ES-I3 (cell line): ENCODE data around the gene AKNA.

Source experiments
- H3K36me3 ChIP-seq: 2 replicates; pipeline ENCODE4 v1.6.1; 2013; ENCODE audit warnings: mild to moderate bottlenecking, low read length, control low read depth, moderate library complexity; ENCODE audit not compliant: insufficient read depth
- H3K4me1 ChIP-seq: 2 replicates; pipeline ENCODE4 v1.6.1; 2013; ENCODE audit warnings: mild to moderate bottlenecking, control low read depth, low read length; ENCODE audit not compliant: insufficient read depth
- H3K9ac ChIP-seq: 2 replicates; pipeline ENCODE4 v1.6.1; 2013; ENCODE audit warnings: low read depth, mild to moderate bottlenecking, low read length, moderate library complexity
- H3K9me3 ChIP-seq: 2 replicates; pipeline ENCODE4 v1.6.1; 2013; ENCODE audit warnings: mild to moderate bottlenecking, low read length, moderate library complexity; ENCODE audit not compliant: control insufficient read depth, insufficient read depth

The AKNA gene

DNA sequence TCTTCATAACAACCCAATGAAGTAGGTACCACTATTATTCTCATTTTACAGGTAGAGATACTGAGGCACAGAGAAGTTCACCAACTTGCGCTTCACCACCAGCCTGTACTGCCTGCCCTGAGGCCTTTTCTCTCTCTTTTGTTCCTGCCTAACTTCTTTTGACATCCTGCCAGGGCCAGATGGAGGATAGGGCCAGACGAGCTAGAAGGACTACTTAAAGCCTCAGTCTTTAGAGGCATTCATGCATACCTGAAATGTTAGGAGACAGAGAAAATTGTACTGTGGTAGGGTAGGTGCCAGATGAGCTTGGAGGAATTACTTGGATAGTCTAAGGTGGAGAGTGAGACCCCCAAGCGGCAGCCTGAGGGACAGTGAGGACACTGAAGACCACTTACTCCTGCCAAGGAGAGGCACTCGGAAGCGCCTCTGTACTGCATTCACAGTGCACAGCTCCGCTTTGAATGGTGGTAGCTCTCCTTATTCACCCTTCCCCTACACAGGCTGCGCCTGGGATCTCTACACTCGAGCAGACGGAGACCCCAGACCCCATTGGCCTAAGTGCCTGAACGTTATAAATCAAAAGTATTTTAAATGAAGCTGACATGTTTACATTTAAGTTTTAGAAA lies 71.1 kb downstream of the AKNA start:
- Histone ChIP-seq H3K9me3 (no peaks in the 10 kb centered on the region), H3K4me1 (peaks cover 5% of the 10 kb centered on the region; the same call in 1 of the 2 replicates), H3K9ac (no peak overlapping the region), H3K36me3 (no peaks in the 10 kb centered on the region)

DNA sequence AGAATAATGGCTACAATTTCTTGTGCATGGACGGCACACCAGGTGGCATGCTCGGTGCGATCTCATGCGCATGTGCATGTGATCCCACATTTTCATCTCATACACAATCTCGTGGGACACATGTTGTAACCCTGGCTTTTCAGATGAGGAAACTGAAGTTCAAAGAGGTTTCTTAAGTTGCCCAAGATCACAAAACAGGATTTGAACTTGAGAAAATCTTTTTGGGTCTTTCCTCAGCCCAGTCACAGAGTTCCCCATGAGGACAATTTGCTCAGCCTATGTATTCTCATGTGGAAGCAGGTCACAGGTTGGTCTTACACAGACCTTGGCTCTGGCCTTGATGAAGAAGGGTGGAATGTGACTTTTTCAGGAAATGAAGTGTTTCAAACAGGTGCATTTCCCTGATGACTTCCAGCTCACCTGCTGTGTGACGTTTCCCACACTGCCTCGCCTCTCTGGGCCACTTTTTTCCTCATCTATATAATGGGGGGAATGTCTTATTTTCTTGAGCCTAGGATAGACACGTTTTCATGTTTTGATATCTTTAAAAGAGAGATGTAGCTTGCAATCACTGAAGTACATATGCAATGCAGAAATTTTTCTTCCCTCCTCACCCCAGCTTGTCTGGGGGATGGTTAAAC lies 71.9 kb downstream of the AKNA start:
- H3K9me3 ChIP-seq: no peaks in the 10 kb centered on the region
- H3K36me3 ChIP-seq: no peaks in the 10 kb centered on the region
- peaks cover 5% of the 10 kb centered on the region; the same call in 1 of the 2 replicates for H3K4me1 ChIP-seq
- H3K9ac ChIP-seq: no peak overlapping the region

DNA sequence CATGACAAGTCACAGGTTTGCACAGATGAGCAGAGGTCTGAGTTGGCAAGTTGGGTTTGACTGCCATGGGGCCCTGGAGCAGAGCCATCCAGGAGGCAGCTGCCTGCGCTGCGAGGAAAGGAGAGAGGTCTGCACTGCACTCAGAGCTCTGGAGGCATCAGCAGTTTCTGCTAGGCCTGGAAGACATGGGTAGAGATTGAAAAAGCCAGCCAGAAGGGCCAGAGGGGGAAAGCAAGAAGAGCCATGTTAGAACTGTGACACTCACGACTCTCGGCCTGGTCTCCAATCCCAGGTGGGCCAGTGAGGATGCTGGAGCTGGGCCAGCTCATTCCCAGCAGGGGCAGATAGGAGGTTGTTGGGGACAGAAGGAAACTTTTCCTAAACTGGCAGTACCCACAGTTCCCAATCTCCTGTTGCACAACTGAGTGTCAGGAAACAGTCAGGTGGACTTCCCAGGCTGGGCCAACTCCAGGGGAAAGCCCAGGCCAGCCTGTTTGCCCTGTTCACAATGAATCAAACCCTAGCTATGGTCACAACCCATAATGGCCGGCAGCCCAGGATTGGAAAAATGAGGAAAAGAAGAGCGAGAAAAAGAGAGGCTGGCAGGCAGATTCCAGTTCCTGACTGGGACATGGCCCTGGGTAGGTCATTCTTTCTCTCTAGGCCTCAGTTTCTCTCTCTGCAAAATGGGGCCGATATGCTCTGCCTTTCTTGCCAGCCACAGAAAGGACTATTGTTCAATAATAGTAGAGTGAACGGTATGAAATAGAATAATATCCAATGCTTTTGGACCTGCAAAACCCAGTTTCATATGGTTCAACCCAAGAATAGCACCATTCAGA lies 72.7 kb downstream of the AKNA start:
- Histone ChIP-seq H3K9me3 (no peaks in the 10 kb centered on the region), H3K9ac (no peak overlapping the region), H3K36me3 (no peaks in the 10 kb centered on the region)

DNA sequence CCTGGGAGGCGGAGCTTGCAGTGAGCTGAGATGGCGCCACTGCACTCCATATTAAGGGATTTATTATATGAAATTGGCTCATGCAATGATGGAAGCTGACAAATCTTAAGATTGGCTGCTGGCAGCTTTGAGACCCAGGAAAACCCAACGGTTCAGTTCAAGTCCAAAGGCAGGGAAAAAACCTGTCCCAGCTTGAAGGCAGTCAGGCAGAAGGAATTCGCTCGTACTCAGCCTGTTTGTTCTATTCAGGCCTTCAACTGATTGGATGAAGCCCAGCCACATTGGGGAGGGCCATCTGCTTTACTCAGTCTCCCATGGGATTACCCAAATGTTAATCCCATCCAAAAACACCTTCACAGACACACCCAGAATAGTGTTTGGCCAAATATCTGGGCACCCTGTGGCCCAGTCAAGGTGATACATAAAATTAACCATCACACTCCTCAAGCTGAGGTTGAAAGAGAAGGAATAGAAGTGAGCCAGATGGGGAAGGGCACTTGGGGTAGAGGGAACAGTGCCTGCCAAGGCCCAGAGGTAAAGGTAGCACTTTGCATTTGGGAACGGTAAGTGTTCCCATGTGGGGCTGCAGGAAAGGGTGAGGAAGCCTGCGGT lies 73.4 kb downstream of the AKNA start:
- Histone ChIP-seq H3K4me1 (peaks cover 5% of the 10 kb centered on the region; the same call in 1 of the 2 replicates), H3K9me3 (no peaks in the 10 kb centered on the region), H3K36me3 (no peaks in the 10 kb centered on the region), H3K9ac (no peak overlapping the region)

More for the DNA sequence above, 72.7 kb downstream of the AKNA start:
- peaks cover 5% of the 10 kb centered on the region; the same call in 1 of the 2 replicates for H3K4me1 ChIP-seq

DNA sequence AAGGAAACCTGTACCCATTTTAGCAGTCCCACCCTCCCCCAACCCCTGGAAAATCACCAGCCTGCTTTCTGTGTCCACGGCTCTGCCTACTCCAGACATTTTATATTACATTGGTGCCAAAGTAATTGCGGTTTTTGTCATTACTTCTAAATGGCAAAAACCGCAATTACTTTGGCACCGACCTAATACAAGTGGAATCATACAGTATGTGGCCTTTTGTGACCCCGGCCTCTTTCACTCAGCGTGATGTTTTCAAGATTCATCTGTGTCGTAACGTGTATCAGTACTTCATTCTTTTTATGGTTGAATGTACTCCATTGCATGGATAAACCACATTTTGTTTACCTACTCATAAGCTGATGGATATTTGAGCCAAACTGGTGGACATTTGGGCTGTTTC lies 74.6 kb downstream of the AKNA start:
- Histone ChIP-seq H3K9ac (no peak overlapping the region), H3K9me3 (no peaks in the 10 kb centered on the region), H3K4me1 (peaks cover 5% of the 10 kb centered on the region; the same call in 1 of the 2 replicates), H3K36me3 (no peaks in the 10 kb centered on the region)

DNA sequence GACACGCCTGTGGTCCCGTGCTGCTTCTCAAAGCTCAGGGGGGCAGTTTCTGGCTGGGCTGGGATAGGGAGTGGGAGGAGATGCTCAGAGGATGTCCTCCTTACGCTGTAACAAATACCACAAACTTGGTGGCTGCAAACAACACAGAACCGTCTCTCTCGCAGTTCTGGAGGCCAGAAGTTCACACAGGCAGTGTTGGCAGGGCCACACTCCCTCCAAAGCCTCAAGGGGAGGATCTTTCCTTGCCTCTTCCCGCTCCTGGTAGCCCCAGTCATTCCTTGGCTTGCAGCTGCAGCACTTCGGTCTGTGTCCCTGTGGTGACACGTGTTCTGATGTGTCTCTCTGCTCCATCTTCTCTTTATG lies 75.3 kb downstream of the AKNA start:
- H3K4me1 ChIP-seq: peaks cover 5% of the 10 kb centered on the region; the same call in 1 of the 2 replicates
- no peaks in the 10 kb centered on the region for H3K36me3 ChIP-seq
- no peak overlapping the region for H3K9ac ChIP-seq
- no peaks in the 10 kb centered on the region for H3K9me3 ChIP-seq

DNA sequence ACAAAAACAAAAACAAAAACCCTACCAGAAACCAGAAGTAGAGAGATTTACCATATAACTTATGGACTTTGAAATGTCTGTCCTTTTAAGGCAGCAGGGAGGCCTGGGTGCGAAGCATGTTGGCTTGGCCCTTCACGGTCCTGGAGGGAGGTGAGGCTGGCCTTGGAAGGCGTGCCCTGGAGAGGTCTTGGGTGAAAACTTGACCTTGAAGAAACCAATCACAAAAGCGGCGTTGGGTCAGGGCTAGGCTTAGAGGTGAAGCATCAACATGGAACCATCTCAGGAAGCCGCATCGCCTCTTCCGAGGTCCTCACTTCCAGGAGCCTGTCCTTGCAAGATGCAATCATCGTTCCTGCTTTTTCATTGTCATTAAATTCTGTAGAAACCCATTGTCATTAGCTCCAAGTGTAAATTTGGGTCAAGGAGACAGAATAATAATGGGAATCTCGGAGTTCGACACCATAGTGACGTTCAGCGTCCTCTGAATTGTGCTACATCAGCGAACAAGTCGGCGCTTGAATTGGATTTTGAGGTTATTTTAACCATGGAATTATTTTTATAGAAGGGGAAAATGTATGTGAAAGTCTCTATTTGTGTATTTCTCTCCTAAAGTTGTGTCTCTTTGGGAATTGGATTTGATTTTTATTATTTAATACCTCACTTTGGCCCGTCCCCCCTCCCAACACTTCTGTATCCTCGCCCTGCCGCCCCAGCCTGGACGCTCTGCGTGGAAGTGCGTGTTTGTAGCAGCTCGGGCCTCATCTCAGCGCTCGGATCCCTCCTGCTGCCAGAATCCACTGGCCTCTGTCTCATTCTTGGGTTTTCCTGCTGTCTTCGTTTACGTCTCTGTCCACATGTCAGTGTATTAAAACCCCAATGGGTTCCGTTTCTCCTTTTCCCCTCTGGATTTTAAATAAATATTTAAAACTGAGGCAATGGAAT lies 75.9 kb downstream of the AKNA start:
- Histone ChIP-seq H3K4me1 (peaks cover 4% of the 10 kb centered on the region; the same call in 1 of the 2 replicates), H3K36me3 (no peaks in the 10 kb centered on the region), H3K9ac (no peak overlapping the region), H3K9me3 (no peaks in the 10 kb centered on the region)

DNA sequence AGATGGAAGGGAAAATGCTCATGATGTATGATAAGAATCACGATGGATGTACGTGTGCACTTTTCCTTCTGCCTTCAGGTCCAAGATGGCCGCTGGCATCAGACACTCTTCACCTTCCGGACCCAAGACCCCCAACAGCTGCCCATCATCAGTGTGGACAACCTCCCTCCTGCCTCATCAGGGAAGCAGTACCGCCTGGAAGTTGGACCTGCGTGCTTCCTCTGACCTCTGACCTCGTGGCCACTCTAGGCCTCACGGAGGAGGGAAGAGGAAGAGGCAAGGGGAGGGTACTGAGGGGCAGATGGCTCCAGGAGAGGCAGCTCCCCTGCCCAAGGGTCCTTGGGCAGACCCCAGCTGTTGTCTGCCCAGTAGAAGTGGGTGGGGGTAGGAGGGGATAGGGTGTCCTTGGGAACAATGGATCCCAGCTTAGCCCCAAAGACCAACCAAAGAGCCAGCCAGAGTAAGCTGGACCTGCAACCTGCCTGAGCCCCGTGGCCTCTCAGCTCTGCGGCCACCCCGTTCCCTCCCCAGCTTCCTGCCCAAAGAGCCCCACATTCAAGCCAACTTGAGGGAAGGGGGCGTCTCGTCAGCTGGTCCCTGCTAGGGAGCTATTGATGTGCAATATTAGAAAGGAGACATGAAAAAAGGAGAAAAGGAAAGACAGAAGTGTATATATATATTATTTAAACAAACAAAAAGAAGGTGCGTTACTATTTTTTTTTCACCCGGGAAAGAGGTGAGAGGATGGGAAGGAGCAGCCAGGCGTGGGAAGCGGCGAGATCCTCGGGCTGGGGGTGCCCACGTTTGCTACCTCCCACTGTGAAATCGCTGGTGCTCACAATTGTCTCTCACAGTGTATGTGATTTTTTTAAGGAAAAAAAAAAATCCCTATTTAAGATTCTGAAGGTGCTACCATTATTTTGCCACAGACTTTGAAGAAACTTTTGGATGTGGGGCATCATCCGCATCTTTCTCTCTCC lies 77.0 kb downstream of the AKNA start:
- H3K36me3 ChIP-seq: no peaks in the 10 kb centered on the region
- no peak overlapping the region for H3K9ac ChIP-seq
- H3K4me1 ChIP-seq: no peaks in the 10 kb centered on the region
- no peaks in the 10 kb centered on the region for H3K9me3 ChIP-seq

DNA sequence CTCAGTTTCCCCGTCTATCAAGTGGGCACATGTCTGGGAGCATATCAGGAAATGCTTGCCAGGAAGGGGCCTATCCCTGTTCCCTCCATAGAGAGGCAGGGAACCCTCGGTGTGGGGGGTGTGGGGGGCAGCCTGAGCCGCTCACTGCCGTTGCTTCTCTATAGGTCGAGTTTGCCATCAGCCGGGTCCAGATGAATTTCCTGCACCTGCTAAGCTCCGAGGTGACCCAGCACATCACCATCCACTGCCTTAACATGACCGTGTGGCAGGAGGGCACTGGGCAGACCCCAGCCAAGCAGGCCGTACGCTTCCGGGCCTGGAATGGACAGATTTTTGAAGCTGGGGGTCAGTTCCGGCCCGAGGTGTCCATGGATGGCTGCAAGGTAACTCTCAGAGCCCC lies 78.7 kb downstream of the AKNA start:
- no peaks in the 10 kb centered on the region for H3K36me3 ChIP-seq
- no peak overlapping the region for H3K9ac ChIP-seq
- H3K9me3 ChIP-seq: no peaks in the 10 kb centered on the region
- no peaks in the 10 kb centered on the region for H3K4me1 ChIP-seq

DNA sequence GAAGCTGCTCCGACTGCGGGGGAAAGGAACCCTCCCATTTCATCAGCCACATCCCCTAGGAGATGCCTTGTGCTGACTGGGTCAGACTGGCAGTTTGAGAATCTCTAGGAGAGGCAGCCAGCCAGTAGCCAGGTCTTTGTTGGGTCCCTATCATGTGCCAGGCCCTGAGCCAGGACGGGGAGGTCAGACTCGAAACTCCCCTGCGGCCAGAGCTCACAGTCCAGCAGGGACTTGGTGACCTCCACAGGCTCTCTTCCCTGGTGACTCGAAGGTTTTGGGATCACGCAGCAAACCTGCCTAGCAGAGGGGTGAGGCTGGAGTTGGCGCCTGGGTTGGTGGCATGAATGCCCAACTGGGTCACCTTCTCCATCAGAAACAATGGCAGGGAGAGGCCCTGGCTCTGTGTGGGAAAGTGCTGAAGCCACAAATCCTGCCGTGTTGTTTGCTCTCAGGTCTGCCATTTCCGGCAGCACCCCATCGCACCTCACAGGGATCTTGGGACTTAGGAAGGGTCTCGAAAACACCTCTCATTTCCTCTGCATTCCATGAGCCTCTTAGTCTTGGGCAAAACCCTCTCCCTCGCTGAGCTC lies 79.3 kb downstream of the AKNA start:
- H3K36me3 ChIP-seq: no peaks in the 10 kb centered on the region
- no peaks in the 10 kb centered on the region for H3K4me1 ChIP-seq
- H3K9me3 ChIP-seq: no peaks in the 10 kb centered on the region
- no peak overlapping the region for H3K9ac ChIP-seq

DNA sequence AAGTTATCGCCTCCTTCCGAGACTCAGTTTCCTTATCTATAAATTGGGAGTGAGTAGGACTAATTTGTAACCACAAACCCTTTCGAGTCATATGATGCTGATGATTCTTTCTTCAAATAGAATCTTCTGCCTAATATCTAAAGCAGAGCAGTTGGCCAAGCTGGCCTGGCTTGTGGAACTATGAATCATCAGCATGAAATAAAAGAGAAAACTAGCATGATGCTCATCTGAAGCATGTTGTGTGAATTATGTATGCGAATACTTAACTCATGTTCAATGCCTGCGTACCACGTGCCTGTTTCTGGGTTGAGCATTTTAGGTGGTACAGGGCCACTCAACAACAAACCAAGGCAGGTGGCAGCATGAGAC lies 79.9 kb downstream of the AKNA start:
- no peaks in the 10 kb centered on the region for H3K9me3 ChIP-seq
- no peaks in the 10 kb centered on the region for H3K4me1 ChIP-seq
- no peak overlapping the region for H3K9ac ChIP-seq
- no peaks in the 10 kb centered on the region for H3K36me3 ChIP-seq

DNA sequence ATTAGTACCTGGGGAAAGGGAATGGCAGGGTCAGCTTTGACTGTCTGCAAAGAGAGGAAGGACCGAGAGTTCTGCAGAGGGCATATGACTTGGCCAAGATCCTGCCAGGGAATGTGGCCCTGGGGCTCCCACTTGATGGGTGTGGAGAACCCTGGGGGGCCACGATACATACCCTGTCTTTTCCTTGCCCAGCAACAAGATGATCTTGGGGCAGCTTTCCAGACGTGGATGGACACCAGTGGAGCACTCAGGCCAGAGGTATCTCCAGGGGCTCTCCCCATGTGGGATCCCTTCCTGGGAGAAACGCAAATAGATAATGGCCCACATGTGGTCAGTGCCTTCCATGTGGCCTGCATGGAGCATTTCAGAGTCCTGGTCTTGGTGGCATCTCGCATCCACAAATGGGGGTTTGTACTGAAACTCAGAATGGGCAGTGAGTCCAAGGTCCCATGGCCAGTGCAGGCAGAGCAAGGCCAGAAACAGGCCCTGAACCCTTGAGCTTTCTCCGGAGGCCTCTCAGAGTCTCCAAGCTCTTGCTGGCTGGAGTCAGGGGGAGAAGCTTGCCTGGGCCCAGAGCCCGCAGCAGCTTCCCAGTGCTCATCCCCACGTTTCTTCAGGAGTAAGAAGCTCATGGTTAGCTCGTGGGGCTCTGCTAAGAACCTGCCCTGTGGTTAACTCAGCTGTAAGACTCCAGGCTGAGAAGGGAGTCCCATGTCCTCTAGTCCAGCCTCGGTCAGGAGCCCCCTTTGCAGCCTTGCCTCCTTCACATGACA lies 83.2 kb downstream of the AKNA start:
- H3K4me1 ChIP-seq: no peaks in the 10 kb centered on the region
- no peaks in the 10 kb centered on the region; the same call in 1 of the 2 replicates for H3K36me3 ChIP-seq
- H3K9ac ChIP-seq: no peak overlapping the region
- no peaks in the 10 kb centered on the region for H3K9me3 ChIP-seq
